Peyer's patch (tissue), 4 donors: Measurements from ENCODE around the gene NDUFB4. TPM values are rescaled to one million over a fixed set of nuclear protein-coding genes. Genes with fewer than 3 reads are reported as not detected.

ENCODE experiments used
- DNase-seq, 3 donors: peaks; one replicate each; pipeline ENCODE4 v3.0.0-alpha.2; 2017 to 2019
- H3K27ac ChIP-seq, 4 donors: fragments of 200-600 bp; sonication (generic); one replicate each; pipeline ENCODE4 v1.5.1; 2016 to 2019
- H3K27me3 ChIP-seq, 2 donors: fragments of 200-600 bp; sonication (generic); one replicate each; pipeline ENCODE4 v1.5.1; 2019
- H3K36me3 ChIP-seq, 3 donors: fragments of 200-600 bp; sonication (generic); one replicate each; pipeline ENCODE4 v1.5.1; 2016 to 2019
- H3K4me1 ChIP-seq, 4 donors: fragments of 200-600 bp; sonication (generic); one replicate each; pipeline ENCODE4 v1.5.1; 2016 to 2019
- H3K4me3 ChIP-seq, 4 donors: fragments of 200-600 bp; sonication (generic); 1 replicate in 3 of 4; 2 replicates in 1 of 4; pipeline ENCODE4 v1.5.1; 2016 to 2019; ENCODE audit warnings: mild to moderate bottlenecking in 1 of 4
- H3K9me3 ChIP-seq, 4 donors: fragments of 200-600 bp; sonication (generic); one replicate each; pipeline ENCODE4 v1.5.1; 2016 to 2019; ENCODE audit warnings: mild to moderate bottlenecking in 1 of 4
- POLR2A ChIP-seq, 2 donors: fragments of 450-650 bp; IDR thresholded peaks; one replicate each; pipeline ENCODE4 v1.5.1; 2017; ENCODE audit warnings: antibody characterized with exemption in 2 of 2, mild to moderate bottlenecking in 2 of 2, moderate library complexity in 2 of 2
- total RNA-seq, 4 donors: library from RNA; depleted of rRNA; stranded (reverse); fragments of >200 nt; gene quantifications; one replicate each; pipeline ENCODE4 v1.1.0, GENCODE V29; 2016
- TF ChIP-seq, protein P1 (sequence below), 6 experiments: fragments of 450-650 bp in 4 of 6; fragments of 200-600 bp in 2 of 6; sonication (generic) in 1 of 6; IDR thresholded peaks; one replicate each; pipeline ENCODE4 v1.5.1; 2017 to 2019; ENCODE audit warnings: antibody characterized with exemption in 6 of 6, mild to moderate bottlenecking in 3 of 6, moderate library complexity in 1 of 6

NDUFB4 gene
- total RNA-seq, 4 donors from 2014 or later = 43.7 to 156 (median 79.6) TPM

GRCh38 chr3:120587332-120587975, 8.7 kb upstream of the NDUFB4 start:
- H3K27ac ChIP-seq = no peak overlapping the region
- no peaks in the 10 kb centered on the region for H3K9me3 ChIP-seq

GRCh38 chr3:120595788-120596115, 384 bp upstream of the NDUFB4 start:
- no peaks in the 10 kb centered on the region for H3K9me3 ChIP-seq
- TF ChIP-seq POLR2A (IDR thresholded peaks at IDR 0.05) = no peak
- TF ChIP-seq, protein P1, sequence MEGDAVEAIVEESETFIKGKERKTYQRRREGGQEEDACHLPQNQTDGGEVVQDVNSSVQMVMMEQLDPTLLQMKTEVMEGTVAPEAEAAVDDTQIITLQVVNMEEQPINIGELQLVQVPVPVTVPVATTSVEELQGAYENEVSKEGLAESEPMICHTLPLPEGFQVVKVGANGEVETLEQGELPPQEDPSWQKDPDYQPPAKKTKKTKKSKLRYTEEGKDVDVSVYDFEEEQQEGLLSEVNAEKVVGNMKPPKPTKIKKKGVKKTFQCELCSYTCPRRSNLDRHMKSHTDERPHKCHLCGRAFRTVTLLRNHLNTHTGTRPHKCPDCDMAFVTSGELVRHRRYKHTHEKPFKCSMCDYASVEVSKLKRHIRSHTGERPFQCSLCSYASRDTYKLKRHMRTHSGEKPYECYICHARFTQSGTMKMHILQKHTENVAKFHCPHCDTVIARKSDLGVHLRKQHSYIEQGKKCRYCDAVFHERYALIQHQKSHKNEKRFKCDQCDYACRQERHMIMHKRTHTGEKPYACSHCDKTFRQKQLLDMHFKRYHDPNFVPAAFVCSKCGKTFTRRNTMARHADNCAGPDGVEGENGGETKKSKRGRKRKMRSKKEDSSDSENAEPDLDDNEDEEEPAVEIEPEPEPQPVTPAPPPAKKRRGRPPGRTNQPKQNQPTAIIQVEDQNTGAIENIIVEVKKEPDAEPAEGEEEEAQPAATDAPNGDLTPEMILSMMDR (IDR thresholded peaks at IDR 0.05) = no peak
- DNase-seq = no peak

More at GRCh38 chr3:120587332-120587975, 8.7 kb upstream of the NDUFB4 start:
- TF ChIP-seq, protein P1 (IDR thresholded peaks at IDR 0.05) = no peak
- no peak for TF ChIP-seq POLR2A (IDR thresholded peaks at IDR 0.05)
- H3K36me3 ChIP-seq = no peaks in the 10 kb centered on the region
- H3K4me1 ChIP-seq = no peaks in the 10 kb centered on the region
- H3K27me3 ChIP-seq = no peaks in the 10 kb centered on the region
- no peak for DNase-seq
- H3K4me3 ChIP-seq = no peak overlapping the region

DNA sequence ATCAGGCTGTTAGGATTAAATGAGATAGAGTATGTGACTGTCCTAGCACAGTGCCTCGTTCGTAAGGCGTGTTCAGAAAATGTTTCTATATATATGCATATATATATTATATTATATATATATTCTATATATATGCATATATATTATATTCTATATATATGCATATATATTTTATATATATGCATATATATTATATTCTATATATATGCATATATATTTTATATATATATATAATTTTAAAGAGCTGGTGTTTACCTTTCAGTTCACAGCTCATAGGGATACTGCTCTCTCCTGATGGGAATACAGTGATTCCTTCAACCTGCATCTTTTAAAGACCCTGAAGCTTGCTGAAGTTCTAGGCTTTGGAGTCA, 702 bp downstream of the NDUFB4 start:
- peak overlapping the region; percentile 78 to 93 (median 88) for H3K27ac ChIP-seq
- no peak for TF ChIP-seq POLR2A (IDR thresholded peaks at IDR 0.05)
- TF ChIP-seq, protein P1 (IDR thresholded peaks at IDR 0.05) = no peak
- peak overlapping the region; percentile 61 to 96 (median 78) for H3K4me3 ChIP-seq
- peaks cover 0 to 26% (median 0%) of the 10 kb centered on the region in 3 donors for H3K36me3 ChIP-seq
- no peak for DNase-seq
- H3K4me1 ChIP-seq = peaks cover 0 to 18% (median 5%) of the 10 kb centered on the region in 4 donors
- no peaks in the 10 kb centered on the region for H3K27me3 ChIP-seq
- no peaks in the 10 kb centered on the region for H3K9me3 ChIP-seq

More at GRCh38 chr3:120595788-120596115, 384 bp upstream of the NDUFB4 start:
- H3K27me3 ChIP-seq = no peaks in the 10 kb centered on the region
- peak overlapping the region; percentile 78 to 93 (median 88) for H3K27ac ChIP-seq
- H3K36me3 ChIP-seq = peaks cover 0 to 15% (median 0%) of the 10 kb centered on the region in 3 donors
- H3K4me3 ChIP-seq = peak overlapping the region; percentile 61 to 96 (median 78)
- peaks cover 0 to 18% (median 5%) of the 10 kb centered on the region in 4 donors for H3K4me1 ChIP-seq

- DNase-seq = no peak
- Histone ChIP-seq H3K27ac (peak overlapping the region in 1 of 4 donors; percentile 78), H3K9me3 (no peaks in the 10 kb centered on the region), H3K36me3 (peaks cover 0 to 33% (median 0%) of the 10 kb centered on the region in 3 donors), H3K4me3 (peak overlapping the region in 3 of 4 donors; percentile 73 to 96 (median 83)), H3K4me1 (peaks cover 0 to 18% (median 5%) of the 10 kb centered on the region in 4 donors), H3K27me3 (no peaks in the 10 kb centered on the region)
- TF ChIP-seq, protein P1 (IDR thresholded peaks at IDR 0.05) = no peak
- TF ChIP-seq POLR2A (IDR thresholded peaks at IDR 0.05) = no peak
These were observed 1.4 kb downstream of the NDUFB4 start for GRCh38 chr3:120597445-120598049.

GRCh38 chr3:120599211-120599610, 3.1 kb downstream of the NDUFB4 start:
- peaks cover 0 to 18% (median 5%) of the 10 kb centered on the region in 4 donors for H3K4me1 ChIP-seq
- no peak overlapping the region for H3K4me3 ChIP-seq
- H3K9me3 ChIP-seq = no peaks in the 10 kb centered on the region
- DNase-seq = no peak
- H3K36me3 ChIP-seq = peaks cover 0 to 36% (median 0%) of the 10 kb centered on the region in 3 donors
- TF ChIP-seq POLR2A (IDR thresholded peaks at IDR 0.05) = no peak
- TF ChIP-seq, protein P1 (IDR thresholded peaks at IDR 0.05) = no peak
- H3K27me3 ChIP-seq = no peaks in the 10 kb centered on the region
- no peak overlapping the region for H3K27ac ChIP-seq
